Muscle layer of duodenum (tissue), 2 donors: ENCODE measurements around the gene HTT.

ENCODE experiments used
- H3K27ac ChIP-seq: one replicate; pipeline ENCODE4 v1.7.0; 2013; ENCODE audit warnings: mild to moderate bottlenecking, low read length
- H3K27me3 ChIP-seq: one replicate; pipeline ENCODE4 v1.7.0; 2013; ENCODE audit warnings: low read depth, mild to moderate bottlenecking, control low read depth, low read length
- H3K36me3 ChIP-seq, 2 donors: one replicate each; pipeline ENCODE4 v1.7.0; 2013; ENCODE audit warnings: low read length in 2 of 2, control low read depth in 1 of 2, mild to moderate bottlenecking in 1 of 2; ENCODE audit not compliant: insufficient read depth in 2 of 2, control insufficient read depth in 1 of 2
- H3K4me1 ChIP-seq, 2 donors: one replicate each; pipeline ENCODE4 v1.7.0; 2013; ENCODE audit warnings: low read length in 2 of 2, mild to moderate bottlenecking in 2 of 2, control low read depth in 1 of 2, moderate library complexity in 1 of 2; ENCODE audit not compliant: insufficient read depth in 2 of 2, control insufficient read depth in 1 of 2
- H3K4me3 ChIP-seq, 2 donors: one replicate each; pipeline ENCODE4 v1.7.0; 2013; ENCODE audit warnings: low read length in 2 of 2, low read depth in 1 of 2, mild to moderate bottlenecking in 1 of 2
- H3K9me3 ChIP-seq, 2 donors: one replicate each; pipeline ENCODE4 v1.7.0; 2013; ENCODE audit warnings: low read length in 2 of 2, control low read depth in 1 of 2, mild to moderate bottlenecking in 1 of 2; ENCODE audit not compliant: control insufficient read depth in 1 of 2
- donor health status: healthy.

HTT gene

DNA sequence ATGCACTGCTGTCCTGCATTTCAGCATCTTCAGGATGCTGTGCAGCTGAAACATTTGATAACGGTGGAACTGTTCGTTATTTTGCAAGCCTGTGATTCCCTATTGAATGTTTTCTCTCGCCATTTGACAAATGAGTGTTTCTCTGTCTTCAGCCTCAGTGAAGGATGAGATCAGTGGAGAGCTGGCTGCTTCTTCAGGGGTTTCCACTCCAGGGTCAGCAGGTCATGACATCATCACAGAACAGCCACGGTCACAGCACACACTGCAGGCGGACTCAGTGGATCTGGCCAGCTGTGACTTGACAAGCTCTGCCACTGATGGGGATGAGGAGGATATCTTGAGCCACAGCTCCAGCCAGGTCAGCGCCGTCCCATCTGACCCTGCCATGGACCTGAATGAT, 52.6 kb downstream of the HTT start:
- Histone ChIP-seq H3K4me1 (peaks cover 6 to 14% of the 10 kb centered on the region in 2 donors), H3K27me3 (no peaks in the 10 kb centered on the region), H3K4me3 (no peak overlapping the region), H3K9me3 (no peaks in the 10 kb centered on the region), H3K36me3 (peaks cover 38 to 54% of the 10 kb centered on the region in 2 donors), H3K27ac (no peak overlapping the region)

DNA sequence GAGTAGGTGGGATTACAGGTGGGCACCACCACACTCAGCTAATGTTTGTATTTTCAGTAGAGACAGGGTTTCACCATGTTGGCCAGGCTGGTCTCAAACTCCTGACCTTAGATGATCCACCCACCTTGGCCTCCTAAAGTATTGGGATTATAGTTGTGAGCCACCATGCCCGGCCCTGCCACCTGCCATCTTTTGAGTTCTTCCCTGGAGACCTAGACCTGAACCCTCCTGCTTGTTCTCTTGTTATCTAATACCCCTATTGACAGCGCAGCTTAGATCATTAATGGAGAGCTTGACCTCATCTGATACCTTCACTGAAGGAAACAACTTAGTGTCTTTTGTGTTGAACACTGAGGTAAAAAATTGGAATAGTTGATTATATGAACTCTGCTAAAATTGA, 53.6 kb downstream of the HTT start:
- no peaks in the 10 kb centered on the region for H3K27me3 ChIP-seq
- H3K9me3 ChIP-seq = no peaks in the 10 kb centered on the region
- H3K27ac ChIP-seq = no peak overlapping the region
- H3K36me3 ChIP-seq = peaks cover 45 to 61% of the 10 kb centered on the region in 2 donors
- H3K4me3 ChIP-seq = no peak overlapping the region
- peaks cover under 1 to 7% of the 10 kb centered on the region in 2 donors for H3K4me1 ChIP-seq

DNA sequence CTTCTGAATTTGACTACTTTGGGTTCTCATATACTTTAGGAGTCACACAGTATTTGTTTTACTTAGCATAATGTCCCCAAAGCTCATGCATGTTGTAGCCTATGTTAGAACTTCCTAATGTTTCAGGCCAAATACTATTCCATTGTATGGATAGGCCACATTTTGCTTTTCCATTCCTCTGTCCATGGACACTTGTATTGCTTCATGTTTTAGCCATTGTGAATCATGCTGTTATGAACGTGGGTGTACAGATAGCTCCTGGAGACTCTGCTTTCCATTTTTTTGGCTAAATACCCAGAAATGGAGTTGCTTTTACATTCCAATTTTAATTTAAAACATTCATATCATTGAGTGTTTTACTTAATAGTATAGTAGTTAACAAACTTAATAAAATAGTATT, 54.5 kb downstream of the HTT start:
- no peaks in the 10 kb centered on the region for H3K9me3 ChIP-seq
- no peak overlapping the region for H3K4me3 ChIP-seq
- no peaks in the 10 kb centered on the region for H3K27me3 ChIP-seq
- H3K4me1 ChIP-seq = no peaks in the 10 kb centered on the region
- H3K36me3 ChIP-seq = peaks cover 50 to 62% of the 10 kb centered on the region in 2 donors
- no peak overlapping the region for H3K27ac ChIP-seq

DNA sequence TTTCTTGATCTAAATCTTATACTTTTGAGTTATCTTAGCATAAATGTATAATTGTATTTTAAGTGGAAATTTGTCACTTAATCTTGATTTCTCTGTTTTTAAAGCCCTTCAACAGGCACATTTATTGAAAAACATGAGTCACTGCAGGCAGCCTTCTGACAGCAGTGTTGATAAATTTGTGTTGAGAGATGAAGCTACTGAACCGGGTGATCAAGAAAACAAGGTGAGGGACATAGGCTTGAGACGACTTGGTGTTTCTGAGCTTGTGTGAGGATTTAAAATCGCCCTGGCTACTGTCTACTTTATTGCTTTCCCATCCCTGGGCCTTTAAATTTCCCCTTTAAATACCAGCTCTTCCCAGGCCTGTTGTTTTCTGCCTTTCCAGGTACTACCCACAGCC, 55.7 kb downstream of the HTT start:
- Histone ChIP-seq H3K36me3 (peaks cover 53 to 66% of the 10 kb centered on the region in 2 donors), H3K27ac (no peak overlapping the region), H3K4me1 (peaks cover 0 to 6% of the 10 kb centered on the region in 2 donors), H3K27me3 (no peaks in the 10 kb centered on the region), H3K9me3 (no peaks in the 10 kb centered on the region), H3K4me3 (no peak overlapping the region)

DNA sequence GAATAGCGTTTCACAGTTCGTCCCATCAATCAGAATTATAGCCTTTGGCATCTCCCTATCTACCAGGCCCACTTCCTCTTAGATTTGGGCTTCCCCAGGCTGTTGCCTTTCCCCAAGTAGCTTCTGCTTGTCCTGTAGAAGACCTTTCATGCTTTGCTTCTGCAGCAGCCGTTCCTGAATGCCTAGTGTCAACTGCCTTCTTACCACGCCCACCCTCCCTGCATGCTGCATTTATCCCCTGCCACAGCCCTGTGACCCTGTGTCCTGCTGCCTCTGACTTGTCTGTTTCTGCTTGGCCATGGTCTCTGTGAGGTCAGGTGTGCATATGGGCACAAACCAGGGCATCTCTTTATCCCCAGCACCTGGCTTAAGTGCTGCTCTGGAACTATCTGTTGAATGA, 56.3 kb downstream of the HTT start:
- H3K27ac ChIP-seq = no peak overlapping the region
- H3K9me3 ChIP-seq = no peaks in the 10 kb centered on the region
- no peak overlapping the region for H3K4me3 ChIP-seq
- peaks cover 0 to 12% of the 10 kb centered on the region in 2 donors for H3K4me1 ChIP-seq
- H3K27me3 ChIP-seq = no peaks in the 10 kb centered on the region
- H3K36me3 ChIP-seq = peaks cover 50 to 62% of the 10 kb centered on the region in 2 donors

DNA sequence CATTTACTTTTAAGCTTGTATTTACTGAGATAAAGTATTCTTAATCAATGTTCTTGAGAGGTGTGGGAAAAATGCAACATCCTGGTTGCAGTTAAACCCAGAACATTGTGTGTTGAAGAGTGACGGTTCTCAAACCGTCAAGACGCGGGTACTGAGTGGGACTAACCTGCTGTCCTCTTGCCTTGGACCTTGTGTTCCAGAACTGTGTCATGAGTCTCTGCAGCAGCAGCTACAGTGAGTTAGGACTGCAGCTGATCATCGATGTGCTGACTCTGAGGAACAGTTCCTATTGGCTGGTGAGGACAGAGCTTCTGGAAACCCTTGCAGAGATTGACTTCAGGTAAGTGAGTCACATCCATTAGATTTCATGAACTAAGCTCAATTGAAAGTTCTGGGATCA, 59.7 kb downstream of the HTT start:
- peaks cover 47 to 56% of the 10 kb centered on the region in 2 donors for H3K36me3 ChIP-seq
- H3K9me3 ChIP-seq = no peaks in the 10 kb centered on the region
- H3K4me1 ChIP-seq = peaks cover 0 to 17% of the 10 kb centered on the region in 2 donors
- H3K4me3 ChIP-seq = no peak overlapping the region
- H3K27me3 ChIP-seq = no peaks in the 10 kb centered on the region
- H3K27ac ChIP-seq = no peak overlapping the region

DNA sequence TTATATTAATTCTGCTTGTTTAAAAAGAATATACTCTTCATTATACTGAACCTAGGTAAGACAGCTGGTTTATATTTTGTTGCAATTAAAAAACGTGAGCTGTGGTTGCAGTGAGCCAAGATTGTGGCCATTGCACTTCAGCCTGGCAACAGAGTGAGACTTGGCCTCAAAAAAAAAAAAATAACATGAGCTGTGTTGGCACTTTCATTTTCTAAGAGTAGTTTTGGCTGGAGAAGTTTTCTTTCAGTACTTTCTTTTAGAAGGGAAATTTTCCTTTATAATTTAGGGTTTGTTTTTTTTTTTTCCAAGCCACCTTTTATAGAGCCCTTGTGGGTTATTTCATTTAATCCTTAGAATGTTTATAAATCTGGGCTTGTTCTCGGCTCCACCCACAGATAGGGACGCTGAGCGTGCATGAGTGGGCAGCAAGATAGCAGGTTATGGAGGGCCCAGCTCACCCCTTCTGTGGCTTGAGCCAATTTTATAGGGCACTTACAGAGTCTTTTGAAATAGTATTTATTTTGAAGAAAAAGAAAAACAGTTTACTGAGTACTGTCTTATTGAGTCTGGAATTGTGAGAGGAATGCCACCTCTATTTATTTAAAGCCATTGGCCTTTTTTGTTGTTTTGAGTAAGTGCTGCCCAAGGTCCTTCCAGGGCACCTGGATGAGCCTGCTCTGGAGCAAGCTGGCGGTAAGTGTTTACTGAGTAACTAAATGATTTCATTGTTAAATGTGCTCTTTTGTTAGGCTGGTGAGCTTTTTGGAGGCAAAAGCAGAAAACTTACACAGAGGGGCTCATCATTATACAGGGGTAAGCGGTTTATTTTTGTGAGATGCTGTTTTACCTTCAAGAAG, 60.9 kb downstream of the HTT start:
- Histone ChIP-seq H3K4me1 (peaks cover 0 to 17% of the 10 kb centered on the region in 2 donors), H3K36me3 (peaks cover 45 to 56% of the 10 kb centered on the region in 2 donors), H3K4me3 (no peak overlapping the region), H3K9me3 (no peaks in the 10 kb centered on the region), H3K27ac (no peak overlapping the region), H3K27me3 (no peaks in the 10 kb centered on the region)

DNA sequence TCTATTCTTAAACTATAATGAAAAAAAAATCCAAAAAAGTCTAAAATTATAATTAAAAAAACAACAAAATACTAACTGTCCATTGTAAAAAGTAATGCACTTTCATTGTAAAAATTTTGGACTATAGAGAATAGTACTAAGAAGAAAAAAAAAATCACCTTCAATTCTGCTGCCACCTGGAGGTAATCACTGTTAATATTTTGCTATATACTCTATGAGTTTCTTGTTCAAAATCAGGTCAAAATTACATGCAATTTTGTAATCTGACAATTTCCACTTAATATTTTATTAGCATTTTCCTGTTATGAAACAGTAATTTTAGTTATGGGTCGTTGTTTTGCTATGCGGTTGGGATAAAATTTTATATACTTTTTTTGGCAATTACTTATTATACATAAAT, 62.0 kb downstream of the HTT start:
- no peak overlapping the region for H3K4me3 ChIP-seq
- peaks cover 40 to 56% of the 10 kb centered on the region in 2 donors for H3K36me3 ChIP-seq
- peaks cover 0 to 17% of the 10 kb centered on the region in 2 donors for H3K4me1 ChIP-seq
- H3K9me3 ChIP-seq = no peaks in the 10 kb centered on the region
- no peaks in the 10 kb centered on the region for H3K27me3 ChIP-seq
- H3K27ac ChIP-seq = no peak overlapping the region

DNA sequence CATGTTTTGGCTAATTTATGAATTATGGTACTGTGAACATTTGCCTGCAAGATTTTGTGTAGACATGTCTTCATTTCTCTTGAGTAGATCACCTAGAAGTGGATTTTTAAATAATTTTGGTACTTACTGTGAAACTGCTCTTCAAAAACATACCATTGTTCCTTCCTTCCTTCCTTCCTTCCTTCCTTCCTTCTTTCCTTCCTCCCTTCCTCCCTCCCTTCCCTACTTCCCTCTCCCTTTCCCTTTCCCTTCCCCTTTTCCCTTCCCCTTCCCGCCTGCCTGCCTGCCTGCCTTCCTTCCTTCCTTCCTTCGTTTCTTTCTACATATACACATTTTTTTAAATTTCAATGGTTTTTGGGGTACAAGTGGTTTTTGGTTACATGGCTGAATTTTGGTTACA, 63.4 kb downstream of the HTT start:
- H3K27ac ChIP-seq = no peak overlapping the region
- H3K4me1 ChIP-seq = peaks cover 0 to 17% of the 10 kb centered on the region in 2 donors
- no peaks in the 10 kb centered on the region for H3K9me3 ChIP-seq
- H3K36me3 ChIP-seq = peaks cover 26 to 48% of the 10 kb centered on the region in 2 donors
- H3K4me3 ChIP-seq = no peak overlapping the region
- H3K27me3 ChIP-seq = no peaks in the 10 kb centered on the region

DNA sequence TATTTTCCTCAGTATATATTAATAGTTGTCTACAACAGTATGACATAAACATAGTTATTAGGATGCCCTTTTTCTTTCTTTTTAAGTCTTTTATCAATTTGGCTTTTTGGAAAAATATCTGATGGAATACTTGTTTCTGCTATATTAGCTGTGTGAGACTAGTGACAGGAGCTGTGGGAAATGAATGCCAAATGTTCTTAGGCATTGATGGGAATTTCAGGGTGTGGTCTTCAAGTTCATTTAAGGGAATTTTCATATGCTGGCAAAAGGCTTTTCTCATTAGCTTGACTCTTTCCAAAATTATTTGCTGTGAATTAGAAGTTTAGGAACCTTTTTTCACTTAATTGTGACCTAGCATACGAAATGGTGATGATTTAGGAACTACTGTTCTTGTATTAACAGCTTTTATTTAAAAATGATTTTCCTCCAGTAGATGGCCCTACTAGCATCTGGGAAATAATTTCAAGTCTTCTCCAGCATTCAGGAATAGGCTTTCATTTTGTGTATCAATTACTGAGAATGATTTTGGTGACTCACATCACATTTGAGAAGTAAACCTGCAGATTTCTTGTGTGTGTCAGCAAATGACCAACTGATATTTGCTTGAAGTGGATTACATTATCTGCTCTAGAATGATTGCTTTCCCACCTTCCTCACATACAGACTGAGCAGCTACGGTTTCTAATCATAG, 70.9 kb downstream of the HTT start:
- Histone ChIP-seq H3K4me1 (no peaks in the 10 kb centered on the region), H3K27ac (no peak overlapping the region), H3K9me3 (no peaks in the 10 kb centered on the region), H3K36me3 (peaks cover 43 to 67% of the 10 kb centered on the region in 2 donors), H3K4me3 (no peak overlapping the region), H3K27me3 (no peaks in the 10 kb centered on the region)

DNA sequence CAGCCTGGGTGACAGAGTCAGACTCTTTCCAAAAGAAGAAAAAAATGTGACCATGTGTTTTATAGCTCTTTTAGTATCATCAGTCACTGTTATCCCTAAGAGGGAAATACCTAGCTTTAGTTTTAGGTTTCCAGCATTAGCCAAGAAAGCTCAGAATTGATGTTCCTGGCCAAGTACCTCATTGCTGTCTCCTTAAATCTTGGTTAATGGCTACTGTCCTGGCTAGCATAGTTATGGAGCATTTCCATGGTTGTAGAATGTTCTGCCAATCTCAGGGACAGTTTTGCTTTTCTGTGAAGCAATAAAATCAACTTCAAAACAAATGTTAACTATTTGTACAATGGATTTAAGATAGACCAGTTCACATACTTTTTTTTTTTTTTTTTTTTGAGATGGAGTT, 74.4 kb downstream of the HTT start:
- H3K27me3 ChIP-seq = no peaks in the 10 kb centered on the region
- no peaks in the 10 kb centered on the region for H3K9me3 ChIP-seq
- H3K36me3 ChIP-seq = peaks cover 47 to 68% of the 10 kb centered on the region in 2 donors
- no peaks in the 10 kb centered on the region for H3K4me1 ChIP-seq
- no peak overlapping the region for H3K27ac ChIP-seq
- H3K4me3 ChIP-seq = no peak overlapping the region
